ENCODE results near the gene IP6K2. TPM values are rescaled to one million over a fixed set of nuclear protein-coding genes. Genes with fewer than 3 reads are reported as not detected.

IP6K2 gene
- total RNA-seq, 1 donor from 2014 or later: 81.2 TPM

DNA sequence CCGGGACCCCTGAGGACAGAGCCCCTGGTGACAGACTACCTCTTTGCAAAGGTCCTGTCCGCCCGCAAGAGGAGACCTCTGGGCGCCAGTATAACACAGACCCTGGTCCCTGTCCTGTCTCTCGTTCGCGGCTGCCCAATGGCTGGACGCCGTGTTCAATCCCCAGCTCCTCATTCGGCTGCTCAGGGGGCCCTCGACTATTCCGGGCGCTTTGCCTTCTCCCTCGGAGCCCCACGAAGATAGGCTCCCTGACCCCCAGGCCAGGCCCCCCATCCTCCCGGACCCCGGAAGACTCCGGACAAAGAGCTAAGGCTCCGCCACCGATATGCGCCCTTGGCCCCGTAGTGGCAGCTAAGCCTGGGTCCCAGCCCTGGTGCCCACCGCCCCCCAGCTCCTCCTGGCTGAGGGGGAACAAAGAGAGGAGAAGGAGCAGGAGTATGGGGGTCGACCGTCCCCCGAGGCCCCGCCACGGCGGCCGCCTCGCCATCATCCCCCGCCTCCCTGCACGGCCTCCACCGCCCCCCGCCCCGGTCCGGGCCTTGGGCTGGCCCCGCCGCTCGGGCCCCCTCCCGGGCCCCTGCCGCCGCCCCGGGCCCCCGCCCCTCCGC is 54.8 kb downstream of the IP6K2 start:
- Histone ChIP-seq H3K27me3 (ENCODE audit: control insufficient read depth, insufficient read depth, low read length) (peaks cover 7% of the 10 kb centered on the region), H3K4me3 (ENCODE audit: low read depth, low read length) (peak overlapping the region; percentile 60), H3K36me3 (ENCODE audit: control insufficient read depth, insufficient read depth, low read length) (no peaks in the 10 kb centered on the region)
- TF ChIP-seq, protein P1, sequence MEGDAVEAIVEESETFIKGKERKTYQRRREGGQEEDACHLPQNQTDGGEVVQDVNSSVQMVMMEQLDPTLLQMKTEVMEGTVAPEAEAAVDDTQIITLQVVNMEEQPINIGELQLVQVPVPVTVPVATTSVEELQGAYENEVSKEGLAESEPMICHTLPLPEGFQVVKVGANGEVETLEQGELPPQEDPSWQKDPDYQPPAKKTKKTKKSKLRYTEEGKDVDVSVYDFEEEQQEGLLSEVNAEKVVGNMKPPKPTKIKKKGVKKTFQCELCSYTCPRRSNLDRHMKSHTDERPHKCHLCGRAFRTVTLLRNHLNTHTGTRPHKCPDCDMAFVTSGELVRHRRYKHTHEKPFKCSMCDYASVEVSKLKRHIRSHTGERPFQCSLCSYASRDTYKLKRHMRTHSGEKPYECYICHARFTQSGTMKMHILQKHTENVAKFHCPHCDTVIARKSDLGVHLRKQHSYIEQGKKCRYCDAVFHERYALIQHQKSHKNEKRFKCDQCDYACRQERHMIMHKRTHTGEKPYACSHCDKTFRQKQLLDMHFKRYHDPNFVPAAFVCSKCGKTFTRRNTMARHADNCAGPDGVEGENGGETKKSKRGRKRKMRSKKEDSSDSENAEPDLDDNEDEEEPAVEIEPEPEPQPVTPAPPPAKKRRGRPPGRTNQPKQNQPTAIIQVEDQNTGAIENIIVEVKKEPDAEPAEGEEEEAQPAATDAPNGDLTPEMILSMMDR (IDR thresholded peaks at IDR 0.05; ENCODE audit: insufficient read depth, low read length, poor library complexity, severe bottlenecking): no peak
- DNase-seq (ENCODE audit: low read depth): no peak

DNA sequence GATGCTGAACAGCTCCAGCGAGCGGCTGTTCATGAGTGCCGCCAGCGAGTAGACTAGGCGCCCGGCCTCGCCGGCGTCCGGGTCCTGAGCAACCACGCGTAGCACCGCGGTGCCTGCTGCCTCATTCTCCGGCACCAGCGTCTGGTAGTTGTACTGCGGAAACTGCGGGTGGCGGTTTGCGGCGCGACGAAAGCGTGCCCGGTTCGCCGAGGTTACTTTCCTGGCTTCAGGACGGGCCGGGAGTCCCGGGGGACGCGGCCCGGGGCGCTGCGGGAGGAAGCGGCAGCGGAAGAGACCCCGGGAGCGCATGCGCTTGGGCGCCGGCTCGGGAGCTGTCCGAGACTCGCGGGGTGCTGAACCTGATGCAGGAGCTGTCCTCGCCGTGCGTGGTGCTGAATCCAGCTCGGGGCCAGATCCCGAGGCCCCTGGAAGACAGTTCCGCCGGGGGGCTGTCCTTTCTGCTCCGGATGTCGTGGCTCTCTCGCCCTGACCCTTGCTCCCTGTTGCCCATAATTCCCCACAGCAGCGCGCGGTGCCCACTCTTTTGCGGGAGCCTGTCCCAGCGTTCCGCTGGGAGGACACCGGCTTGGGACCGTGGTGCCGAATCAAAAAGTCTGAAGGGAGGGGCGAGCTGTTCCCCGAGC is 55.4 kb downstream of the IP6K2 start:
- Histone ChIP-seq H3K4me3 (ENCODE audit: low read depth, low read length) (peak overlapping the region; percentile 53), H3K27me3 (ENCODE audit: control insufficient read depth, insufficient read depth, low read length) (peaks cover 7% of the 10 kb centered on the region), H3K36me3 (ENCODE audit: control insufficient read depth, insufficient read depth, low read length) (no peaks in the 10 kb centered on the region)
- DNase-seq (ENCODE audit: low read depth): peak; percentile 9
- TF ChIP-seq, protein P1 (IDR thresholded peaks at IDR 0.05; ENCODE audit: insufficient read depth, low read length, poor library complexity, severe bottlenecking): no peak

DNA sequence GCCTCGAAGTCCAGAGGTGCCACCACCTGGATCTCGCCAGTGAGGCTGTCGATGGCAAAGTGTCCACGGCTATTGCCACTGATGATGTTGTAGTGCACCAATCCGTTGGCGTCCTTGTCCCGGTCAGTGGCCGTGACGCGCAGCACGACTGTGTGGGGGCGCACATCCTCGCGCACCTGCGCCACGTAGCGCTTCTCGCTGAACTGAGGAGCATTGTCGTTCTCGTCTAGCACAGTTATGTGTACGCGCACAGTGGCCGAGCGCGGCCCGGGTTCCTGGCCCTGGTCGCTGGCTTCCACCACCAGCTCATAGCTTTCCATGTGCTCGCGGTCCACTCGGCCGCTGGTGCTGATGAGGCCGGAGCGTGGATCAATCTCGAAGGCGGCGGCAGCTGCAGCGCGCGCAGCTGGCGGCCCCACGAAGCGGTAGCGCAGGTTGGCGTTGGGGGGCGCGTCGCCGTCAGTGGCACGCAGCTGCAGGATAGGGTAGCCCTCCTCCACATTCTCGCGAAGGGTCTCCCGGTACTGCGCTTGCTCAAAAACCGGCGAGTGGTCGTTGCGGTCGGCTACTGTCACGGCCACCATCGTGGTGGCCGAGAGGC is 56.1 kb downstream of the IP6K2 start:
- H3K4me3 ChIP-seq (ENCODE audit: low read depth, low read length): peak overlapping the region; percentile 53

DNA sequence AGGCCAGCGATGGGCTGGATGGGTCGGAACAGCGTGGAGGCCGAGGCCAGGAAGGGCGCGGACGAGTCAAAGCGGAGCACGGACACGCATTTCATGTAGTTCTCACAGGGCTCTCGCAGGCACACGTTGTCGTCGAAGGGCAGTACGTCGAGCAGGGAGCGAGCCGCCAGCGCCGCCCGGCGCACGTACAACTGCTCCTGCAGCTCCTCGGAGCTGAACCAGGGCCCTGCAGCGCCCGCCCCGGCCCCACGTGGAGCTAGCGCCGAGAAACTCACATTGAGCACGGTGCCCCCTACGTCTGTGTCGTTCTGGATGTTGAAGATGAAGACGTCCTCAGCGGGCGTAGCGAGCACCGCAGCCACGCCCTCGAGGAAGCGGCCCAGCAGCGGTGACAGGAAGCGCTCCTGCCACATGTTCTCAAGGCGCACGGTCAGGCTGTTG is 60.2 kb downstream of the IP6K2 start:
- DNase-seq (ENCODE audit: low read depth): no peak
- peaks cover 2% of the 10 kb centered on the region for H3K27me3 ChIP-seq (ENCODE audit: control insufficient read depth, insufficient read depth, low read length)
- TF ChIP-seq, protein P1 (IDR thresholded peaks at IDR 0.05; ENCODE audit: insufficient read depth, low read length, poor library complexity, severe bottlenecking): no peak
- H3K4me3 ChIP-seq (ENCODE audit: low read depth, low read length): peak overlapping the region; percentile 41
- H3K36me3 ChIP-seq (ENCODE audit: control insufficient read depth, insufficient read depth, low read length): no peaks in the 10 kb centered on the region

More for the DNA sequence above, 56.1 kb downstream of the IP6K2 start:
- peaks cover 7% of the 10 kb centered on the region for H3K27me3 ChIP-seq (ENCODE audit: control insufficient read depth, insufficient read depth, low read length)
- no peaks in the 10 kb centered on the region for H3K36me3 ChIP-seq (ENCODE audit: control insufficient read depth, insufficient read depth, low read length)
- DNase-seq (ENCODE audit: low read depth): no peak
- TF ChIP-seq, protein P1 (IDR thresholded peaks at IDR 0.05; ENCODE audit: insufficient read depth, low read length, poor library complexity, severe bottlenecking): no peak

DNA sequence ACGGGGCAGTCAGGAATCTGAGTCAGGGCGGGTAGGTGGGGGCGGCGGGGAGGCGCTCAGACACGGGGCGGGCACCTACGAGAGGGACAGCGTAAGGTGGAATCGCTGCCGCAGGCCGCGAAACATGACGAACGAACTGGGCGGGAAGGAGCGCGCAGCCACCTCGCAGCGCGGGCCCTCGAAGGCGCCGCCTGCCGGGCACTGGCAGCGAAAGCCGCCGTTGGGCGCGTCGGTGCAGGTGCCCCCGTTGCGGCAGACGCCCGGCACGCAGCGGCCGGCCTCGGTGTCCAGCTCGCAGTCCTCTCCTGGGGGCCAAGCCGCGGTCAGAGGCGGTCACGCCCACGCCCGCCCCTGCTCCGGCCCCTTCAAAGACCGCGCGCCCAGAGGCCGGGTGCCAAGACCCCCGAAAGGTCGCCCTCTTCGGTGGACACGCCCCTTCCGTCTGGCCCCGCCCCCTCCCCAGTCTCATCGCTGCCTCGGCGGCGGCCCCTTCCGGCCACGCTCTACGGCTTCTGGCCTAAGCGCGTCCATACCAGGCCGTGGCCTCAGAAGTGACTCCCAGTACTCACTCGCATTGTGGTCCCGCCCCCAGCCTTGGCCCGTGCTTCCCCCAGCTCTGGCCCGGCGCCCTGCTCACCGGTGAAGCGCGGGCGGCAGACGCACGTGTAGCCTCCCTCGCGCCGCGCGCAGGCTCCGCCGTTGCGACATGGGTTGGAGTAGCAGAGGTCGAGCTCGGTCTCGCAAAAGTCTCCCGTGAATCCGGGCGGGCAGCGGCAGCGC is 60.8 kb downstream of the IP6K2 start:
- peak; percentile 43 for DNase-seq (ENCODE audit: low read depth)
- H3K4me3 ChIP-seq (ENCODE audit: low read depth, low read length): peak overlapping the region; percentile 41

More for the DNA sequence above, 60.8 kb downstream of the IP6K2 start:
- Histone ChIP-seq H3K36me3 (ENCODE audit: control insufficient read depth, insufficient read depth, low read length) (no peaks in the 10 kb centered on the region), H3K27me3 (ENCODE audit: control insufficient read depth, insufficient read depth, low read length) (no peaks in the 10 kb centered on the region)
- TF ChIP-seq, protein P1 (IDR thresholded peaks at IDR 0.05; ENCODE audit: insufficient read depth, low read length, poor library complexity, severe bottlenecking): peak; percentile 27

Data from kidney epithelial cell (primary cell).